OCI-LY7 (cell line): ENCODE data around the gene PELI2. TPM values are rescaled to one million over a fixed set of nuclear protein-coding genes. Genes with fewer than 3 reads are reported as not detected.

Experiments
- BruUV-seq: library from RNA; stranded (reverse); fragments of 400-500 nt; replicated peaks from 2 replicates; lab custom pipeline; 2021; lab: Mats Ljungman, UMichigan
- CTCF ChIA-PET: fragments of 300-600 bp; sonication (Branson Sonifier 250); formaldehyde crosslinking; loops from one replicate; lab custom pipeline; 2022; ENCODE audit warnings: antibody characterized with exemption; ENCODE audit not compliant: unreplicated experiment; lab: Charles Lee
- POLR2A ChIA-PET: fragments of 300-600 bp; sonication (Branson Sonifier 250); formaldehyde crosslinking; loops from one replicate; lab custom pipeline; 2022; ENCODE audit warnings: antibody characterized with exemption; lab: Charles Lee
- DNase-seq: peaks from one replicate; pipeline ENCODE4 v3.0.0-alpha.2; 2015; ENCODE audit warnings: low spot score
- H2AFZ ChIP-seq: fragments of 200-600 bp; sonication (generic), shearing (Covaris generic); 2 replicates; pipeline ENCODE4 v1.6.1; 2014; ENCODE audit warnings: mild to moderate bottlenecking, antibody characterized with exemption, low read length, moderate library complexity
- H3K27ac ChIP-seq: fragments of 200-600 bp; sonication (generic); 2 replicates; pipeline ENCODE4 v1.5.1; 2014; ENCODE audit warnings: mixed run types, low read depth, mild to moderate bottlenecking, moderate library complexity, low read length, inconsistent platforms; ENCODE audit not compliant: poor library complexity, severe bottlenecking
- H3K36me3 ChIP-seq: fragments of 200-600 bp; sonication (generic); 2 replicates; pipeline ENCODE4 v1.6.1; 2014; ENCODE audit warnings: mild to moderate bottlenecking, antibody characterized with exemption, low read length, moderate library complexity, mixed read lengths; ENCODE audit not compliant: insufficient read depth
- H3K4me1 ChIP-seq: fragments of 200-600 bp; sonication (generic); 2 replicates; pipeline ENCODE4 v1.5.1; 2014; ENCODE audit warnings: mild to moderate bottlenecking, low read length; ENCODE audit not compliant: insufficient read depth, poor library complexity, severe bottlenecking
- H3K4me2 ChIP-seq: fragments of 200-600 bp; sonication (generic); 2 replicates; pipeline ENCODE4 v1.6.1; 2014; ENCODE audit warnings: mild to moderate bottlenecking, low read length
- H3K4me3 ChIP-seq: fragments of 200-600 bp; sonication (generic); 2 replicates; pipeline ENCODE4 v1.5.1; 2014; ENCODE audit warnings: mild to moderate bottlenecking, low read depth, low read length; ENCODE audit not compliant: poor library complexity, severe bottlenecking
- H3K79me2 ChIP-seq: fragments of 200-600 bp; sonication (generic); 2 replicates; pipeline ENCODE4 v1.6.1; 2016; ENCODE audit warnings: low read depth, mild to moderate bottlenecking, low read length, moderate library complexity, mixed read lengths; ENCODE audit not compliant: insufficient read depth
- H3K9me2 ChIP-seq: fragments of 200-600 bp; sonication (generic); 2 replicates; pipeline ENCODE4 v1.6.1; 2016; ENCODE audit warnings: mild to moderate bottlenecking, low read length, mixed read lengths; ENCODE audit not compliant: insufficient read depth
- H3K9me3 ChIP-seq: fragments of 200-600 bp; sonication (generic); 2 replicates; pipeline ENCODE4 v1.6.1; 2014; ENCODE audit warnings: mild to moderate bottlenecking, mixed run types, low read length, mixed read lengths
- H4K20me1 ChIP-seq: fragments of 200-600 bp; sonication (generic); 2 replicates; pipeline ENCODE4 v1.6.1; 2014; ENCODE audit warnings: mild to moderate bottlenecking, antibody characterized with exemption, low read length, moderate library complexity, mixed read lengths; ENCODE audit not compliant: insufficient read depth
- EZH2phosphoT487 ChIP-seq: fragments of 200-600 bp; sonication (generic); IDR thresholded peaks from 2 replicates; pipeline ENCODE4 v1.6.1; 2018; ENCODE audit warnings: low read depth, borderline replicate concordance, mild to moderate bottlenecking, mixed run types, antibody characterized with exemption, low read length, moderate library complexity, mixed read lengths
- intact Hi-C: fragments of 100-400 bp; cut with micrococcal nuclease; formaldehyde crosslinking; loops from one replicate; pipeline ENCODE4 v1.10.0; 2022; ENCODE audit not compliant: unreplicated experiment
- total RNA-seq, 2 experiments: library from RNA; depleted of rRNA in 1 of 2; stranded (reverse); fragments of >200 nt in 1 of 2; shearing (Covaris generic) in 1 of 2; gene quantifications; 2 replicates each; pipeline ENCODE4 v1.2.3, GENCODE V29; 2014 to 2022
- TF ChIP-seq, protein P1 (sequence below): fragments of 200-600 bp; sonication (generic); conservative IDR thresholded peaks from 2 replicates; pipeline ENCODE4 v1.5.1; 2014; ENCODE audit warnings: mild to moderate bottlenecking, antibody characterized with exemption, low read length, moderate library complexity, mixed read lengths

PELI2 gene
- total RNA-seq, 2 experiments from 2014 or later: 2.8 to 3.8 TPM

DNA sequence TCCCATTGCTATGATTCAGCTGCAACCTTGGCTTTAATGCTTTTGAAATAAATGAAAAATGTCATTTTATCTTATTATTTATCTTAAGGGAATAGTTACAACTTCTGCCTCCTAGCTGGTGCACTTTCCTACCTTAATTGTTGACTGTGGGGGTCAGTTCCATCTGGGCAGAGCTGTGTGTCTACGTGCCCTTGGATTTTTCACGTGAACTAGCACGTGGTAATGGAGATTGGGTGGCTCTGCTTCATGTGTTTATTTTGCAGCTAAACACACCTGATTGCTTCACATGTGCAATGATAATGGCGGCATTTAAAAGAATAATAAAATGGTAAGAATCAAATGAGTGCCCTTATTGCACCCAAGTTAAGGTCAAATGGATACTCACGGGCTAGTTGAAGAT is 10.6 kb upstream of the PELI2 start:
- Histone ChIP-seq H3K9me3 (no peaks in the 10 kb centered on the region), H3K9me2 (no peaks in the 10 kb centered on the region), H4K20me1 (no peaks in the 10 kb centered on the region), H3K27ac (no peak overlapping the region), H3K36me3 (no peaks in the 10 kb centered on the region), H3K4me1 (no peaks in the 10 kb centered on the region), H2AFZ (no peak overlapping the region), H3K4me2 (no peak overlapping the region), H3K79me2 (no peaks in the 10 kb centered on the region), H3K4me3 (no peak overlapping the region)
- no peak for DNase-seq
- intact Hi-C loops: no loop called here
- ChIA-PET POLR2A (interaction anchor here (0.6 to 1.4 kb wide), 4 partner anchors 9 to 326 kb away, joined by 3 read pairs; no protein-coding TSS in a partner anchor), CTCF (no interaction called here)
- no TSS peak for BruUV-seq
- TF ChIP-seq, protein P1, sequence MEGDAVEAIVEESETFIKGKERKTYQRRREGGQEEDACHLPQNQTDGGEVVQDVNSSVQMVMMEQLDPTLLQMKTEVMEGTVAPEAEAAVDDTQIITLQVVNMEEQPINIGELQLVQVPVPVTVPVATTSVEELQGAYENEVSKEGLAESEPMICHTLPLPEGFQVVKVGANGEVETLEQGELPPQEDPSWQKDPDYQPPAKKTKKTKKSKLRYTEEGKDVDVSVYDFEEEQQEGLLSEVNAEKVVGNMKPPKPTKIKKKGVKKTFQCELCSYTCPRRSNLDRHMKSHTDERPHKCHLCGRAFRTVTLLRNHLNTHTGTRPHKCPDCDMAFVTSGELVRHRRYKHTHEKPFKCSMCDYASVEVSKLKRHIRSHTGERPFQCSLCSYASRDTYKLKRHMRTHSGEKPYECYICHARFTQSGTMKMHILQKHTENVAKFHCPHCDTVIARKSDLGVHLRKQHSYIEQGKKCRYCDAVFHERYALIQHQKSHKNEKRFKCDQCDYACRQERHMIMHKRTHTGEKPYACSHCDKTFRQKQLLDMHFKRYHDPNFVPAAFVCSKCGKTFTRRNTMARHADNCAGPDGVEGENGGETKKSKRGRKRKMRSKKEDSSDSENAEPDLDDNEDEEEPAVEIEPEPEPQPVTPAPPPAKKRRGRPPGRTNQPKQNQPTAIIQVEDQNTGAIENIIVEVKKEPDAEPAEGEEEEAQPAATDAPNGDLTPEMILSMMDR: no peak
- TF ChIP-seq EZH2phosphoT487: no peak

DNA sequence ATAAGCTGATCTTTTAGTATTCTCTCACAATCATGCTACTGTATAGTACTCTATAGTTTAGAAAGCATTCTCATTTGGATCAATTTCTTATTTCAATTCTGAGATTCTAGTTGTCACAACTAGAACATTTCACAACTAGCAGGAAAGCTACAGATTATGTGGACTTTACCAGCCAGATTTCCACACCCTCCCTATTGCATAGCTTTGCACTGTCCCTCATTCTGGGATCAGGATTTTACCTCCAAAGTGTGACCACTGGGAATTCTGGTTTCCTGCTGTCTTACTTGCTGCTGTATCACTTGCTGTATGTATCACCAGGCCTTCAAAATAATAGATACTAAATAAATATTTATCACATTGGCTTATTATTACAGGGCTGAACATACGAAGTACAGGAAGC is 10.2 kb upstream of the PELI2 start:
- TF ChIP-seq EZH2phosphoT487: no peak
- TF ChIP-seq, protein P1: no peak
- Histone ChIP-seq H3K79me2 (no peaks in the 10 kb centered on the region), H3K4me3 (no peak overlapping the region), H3K4me1 (no peaks in the 10 kb centered on the region), H3K27ac (no peak overlapping the region), H4K20me1 (no peaks in the 10 kb centered on the region), H3K4me2 (no peak overlapping the region), H3K9me2 (no peaks in the 10 kb centered on the region), H3K9me3 (no peaks in the 10 kb centered on the region), H3K36me3 (no peaks in the 10 kb centered on the region), H2AFZ (no peak overlapping the region)
- CTCF ChIA-PET: no interaction called here
- BruUV-seq: no TSS peak
- POLR2A ChIA-PET: interaction anchor here (0.6 to 1.4 kb wide), 4 partner anchors 11 to 793 kb away, joined by 3 read pairs; no protein-coding TSS in a partner anchor
- no peak for DNase-seq
- intact Hi-C loops: no loop called here

DNA sequence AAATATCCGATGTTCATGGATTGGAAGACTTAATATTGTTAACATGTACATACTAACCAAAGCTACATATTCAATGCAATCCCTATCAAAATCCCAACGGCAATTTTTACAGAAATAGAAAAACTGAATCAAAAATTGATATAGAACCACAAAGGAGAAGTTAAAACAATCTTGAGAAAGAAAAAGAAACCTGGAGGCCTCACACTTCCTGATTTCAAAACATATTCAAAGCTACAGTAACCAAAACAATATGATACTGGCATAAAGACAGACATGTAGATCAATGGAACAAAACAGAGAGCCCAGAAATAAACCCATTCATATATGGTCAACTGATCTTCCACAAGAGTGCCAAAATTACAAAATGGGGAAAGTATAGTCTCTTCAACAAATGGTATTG is 5.4 kb upstream of the PELI2 start:
- no TSS peak for BruUV-seq

More for the DNA sequence above, 5.4 kb upstream of the PELI2 start:
- Histone ChIP-seq H3K4me2 (no peak overlapping the region), H3K4me1 (peaks cover 4% of the 10 kb centered on the region), H3K9me3 (no peaks in the 10 kb centered on the region), H3K4me3 (no peak overlapping the region), H3K36me3 (no peaks in the 10 kb centered on the region), H2AFZ (no peak overlapping the region), H3K9me2 (no peaks in the 10 kb centered on the region), H3K79me2 (no peaks in the 10 kb centered on the region), H3K27ac (no peak overlapping the region), H4K20me1 (no peaks in the 10 kb centered on the region)
- TF ChIP-seq, protein P1: no peak
- no peak for TF ChIP-seq EZH2phosphoT487
- ChIA-PET CTCF (no interaction called here), POLR2A (interaction anchor here (0.7 kb wide), 1 partner anchor 12 kb away, joined by 3 read pairs; no protein-coding TSS in a partner anchor)
- intact Hi-C loops: no loop called here
- no peak for DNase-seq
